ENCODE data around the gene DLG4.

DLG4 gene

DNA sequence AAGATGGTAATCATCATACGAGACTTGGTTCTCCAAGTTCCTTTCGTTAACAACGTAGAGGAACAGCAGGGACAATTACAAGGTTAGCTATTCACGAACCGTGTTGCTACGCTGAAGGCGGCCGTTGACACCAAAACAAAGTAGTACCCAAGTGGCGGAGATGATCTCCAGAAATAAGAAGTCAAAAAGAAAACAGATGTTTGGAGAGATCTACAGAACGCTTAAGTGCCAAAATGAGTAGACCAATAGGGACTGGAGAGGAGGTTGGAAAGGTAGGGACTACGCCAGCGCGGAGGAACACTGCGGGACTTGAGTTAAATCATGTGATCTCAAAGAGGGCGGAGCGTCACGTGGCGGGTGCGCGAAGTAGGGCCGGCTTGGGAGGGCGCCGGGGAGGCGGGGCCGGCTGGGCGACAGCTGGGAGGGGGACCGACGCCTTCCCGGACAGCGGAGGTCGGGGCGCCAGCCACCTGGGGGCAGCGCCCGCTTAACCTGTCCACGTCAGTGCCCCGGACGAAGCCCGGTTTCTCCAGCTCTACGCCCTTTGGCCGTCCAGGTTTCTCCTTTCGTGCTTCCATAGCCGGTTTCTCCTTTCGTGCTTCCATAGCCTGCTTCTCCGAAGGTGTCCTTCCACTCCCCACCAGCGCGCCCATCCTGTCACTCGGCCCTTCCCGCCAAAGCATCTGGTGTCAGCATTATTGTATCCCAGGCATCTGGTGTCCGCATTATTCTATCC is 23.2 kb upstream of the DLG4 start:
- H3K27ac ChIP-seq (replicated peaks; ENCODE audit: low read length): peak overlapping the region; percentile 91
- H3K4me1 ChIP-seq (ENCODE audit: control insufficient read depth in 2 of 2, insufficient read depth in 1 of 2, low read depth in 1 of 2, low read length in 2 of 2): peaks cover 4 to 18% of the 10 kb centered on the region in 2 donors
- H3K9ac ChIP-seq (ENCODE audit: low read depth, low read length, poor library complexity): peak overlapping the region; percentile 37
- peaks cover 30 to 61% of the 10 kb centered on the region in 2 donors for H3K36me3 ChIP-seq (replicated peaks in 1 of 2; ENCODE audit: control insufficient read depth in 2 of 2, insufficient read depth in 2 of 2, low read length in 2 of 2)
- H4K8ac ChIP-seq (ENCODE audit: low read depth, low read length): no peak overlapping the region
- no peak overlapping the region for H3K14ac ChIP-seq (ENCODE audit: low read length)
- no peak overlapping the region for H3K23ac ChIP-seq (ENCODE audit: low read depth, low read length, poor library complexity)
- no peaks in the 10 kb centered on the region for H3K9me3 ChIP-seq (replicated peaks in 1 of 2; ENCODE audit: control insufficient read depth in 2 of 2, insufficient read depth in 1 of 2, low read depth in 1 of 2, low read length in 2 of 2)
- WGBS, 2 donors (ENCODE audit: extremely low coverage in 2 of 2, insufficient read length in 2 of 2, insufficient replicate concordance in 1 of 2): no CpG with 5 or more reads among the region's 49 CpGs
- peak overlapping the region; percentile 84 for H3K18ac ChIP-seq (ENCODE audit: low read length)
- H4K91ac ChIP-seq (ENCODE audit: low read depth, low read length, poor library complexity): no peak overlapping the region
- H3K4ac ChIP-seq (ENCODE audit: low read length): no peak overlapping the region
- H3K4me2 ChIP-seq (ENCODE audit: insufficient read depth, low read length, poor library complexity, severe bottlenecking): peak overlapping the region; percentile 94
- no peaks in the 10 kb centered on the region for H3K27me3 ChIP-seq (ENCODE audit: control insufficient read depth in 3 of 3, insufficient read depth in 3 of 3, low read depth in 1 of 3, low read length in 3 of 3)
- H2BK120ac ChIP-seq (ENCODE audit: low read depth, low read length): no peak overlapping the region
- H2AFZ ChIP-seq (ENCODE audit: low read length): peak overlapping the region; percentile 89
- H2AK5ac ChIP-seq (ENCODE audit: low read depth, low read length): no peak overlapping the region
- no peak overlapping the region for H2BK15ac ChIP-seq (ENCODE audit: low read length)
- no peak overlapping the region for H2BK5ac ChIP-seq (ENCODE audit: low read length)
- H3K79me1 ChIP-seq (ENCODE audit: low read depth, low read length): peaks cover 4% of the 10 kb centered on the region
- no peak overlapping the region for H2BK12ac ChIP-seq (ENCODE audit: low read length)
- peak overlapping the region; percentile 81 to 94 for H3K4me3 ChIP-seq (ENCODE audit: low read length in 2 of 2)
- DNase-seq (ENCODE audit: low spot score): peak; percentile 97

GRCh38 chr17:7241783-7242716 is 22.4 kb upstream of the DLG4 start, which contains the start of gene GABARAP:
Gene GABARAP (minus strand): TSS chr17:7242449. CDS start chr17:7242330, 119 bp downstream.
- Histone ChIP-seq H3K4me1 (ENCODE audit: control insufficient read depth in 2 of 2, insufficient read depth in 1 of 2, low read depth in 1 of 2, low read length in 2 of 2) (peaks cover 7 to 23% of the 10 kb centered on the region in 2 donors), H3K4me2 (ENCODE audit: insufficient read depth, low read length, poor library complexity, severe bottlenecking) (peak within 1 kb of the TSS; percentile 94), H2BK5ac (ENCODE audit: low read length) (peak within 1 kb of the TSS; percentile 85), H3K27ac (replicated peaks; ENCODE audit: low read length) (peak within 1 kb of the TSS; percentile 91), H3K9ac (ENCODE audit: low read depth, low read length, poor library complexity) (peak within 1 kb of the TSS; percentile 97), H3K18ac (ENCODE audit: low read length) (peak within 1 kb of the TSS; percentile 94), H2AK5ac (ENCODE audit: low read depth, low read length) (peak within 1 kb of the TSS; percentile 60), H3K14ac (ENCODE audit: low read length) (no peak within 1 kb of the TSS), H3K79me1 (ENCODE audit: low read depth, low read length) (peaks cover 5% of the 10 kb centered on the region), H2AFZ (ENCODE audit: low read length) (peak within 1 kb of the TSS; percentile 89), H4K91ac (ENCODE audit: low read depth, low read length, poor library complexity) (no peak within 1 kb of the TSS), H3K4me3 (ENCODE audit: low read length in 2 of 2) (peak within 1 kb of the TSS; percentile 90 to 94), H2BK15ac (ENCODE audit: low read length) (peak within 1 kb of the TSS; percentile 47), H3K9me3 (replicated peaks in 1 of 2; ENCODE audit: control insufficient read depth in 2 of 2, insufficient read depth in 1 of 2, low read depth in 1 of 2, low read length in 2 of 2) (no peaks in the 10 kb centered on the region), H3K4ac (ENCODE audit: low read length) (peak within 1 kb of the TSS; percentile 24), H3K27me3 (ENCODE audit: control insufficient read depth in 3 of 3, insufficient read depth in 3 of 3, low read depth in 1 of 3, low read length in 3 of 3) (no peaks in the 10 kb centered on the region), H2BK120ac (ENCODE audit: low read depth, low read length) (no peak within 1 kb of the TSS), H4K8ac (ENCODE audit: low read depth, low read length) (no peak within 1 kb of the TSS), H2BK12ac (ENCODE audit: low read length) (no peak within 1 kb of the TSS), H3K23ac (ENCODE audit: low read depth, low read length, poor library complexity) (peak within 1 kb of the TSS; percentile 40), H3K36me3 (replicated peaks in 1 of 2; ENCODE audit: control insufficient read depth in 2 of 2, insufficient read depth in 2 of 2, low read length in 2 of 2) (peaks cover 34 to 58% of the 10 kb centered on the region in 2 donors)
- no CpG with 5 or more reads among the region's 62 CpGs for WGBS, 2 donors (ENCODE audit: extremely low coverage in 2 of 2, insufficient read length in 2 of 2, insufficient replicate concordance in 1 of 2)
- peak; percentile 95 for DNase-seq (ENCODE audit: low spot score)

DNA sequence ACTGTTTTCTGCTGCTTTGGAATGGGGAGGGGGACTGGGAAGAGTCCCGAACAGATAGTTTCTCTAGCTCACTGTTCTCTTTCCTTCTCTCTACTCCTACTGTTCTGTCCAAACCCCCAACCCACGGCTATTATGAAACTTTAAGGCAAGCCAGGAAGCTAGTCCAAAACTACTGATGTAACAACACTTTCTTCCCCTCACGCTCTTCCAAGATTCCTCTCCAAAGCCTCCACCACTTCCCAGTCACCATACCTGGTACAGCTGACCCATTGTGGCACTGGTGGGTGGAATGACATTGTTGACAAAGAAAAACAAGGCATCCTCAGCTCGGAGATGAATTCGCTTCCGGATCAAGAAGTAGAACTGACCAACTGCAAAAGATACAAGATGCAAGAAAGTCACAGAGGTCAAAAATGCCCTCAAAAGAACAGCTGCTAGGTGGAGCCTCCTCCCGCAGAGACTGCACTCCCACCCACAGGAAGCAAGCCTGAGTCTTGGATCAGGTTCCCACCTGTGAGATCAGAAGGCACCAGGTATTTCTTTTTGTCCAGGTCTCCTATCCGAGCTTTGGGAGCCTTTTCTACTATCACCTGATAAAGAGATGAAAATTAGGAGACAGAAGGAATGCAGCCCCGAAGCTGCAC is 21.6 kb upstream of the DLG4 start:
- Histone ChIP-seq H3K9me3 (replicated peaks in 1 of 2; ENCODE audit: control insufficient read depth in 2 of 2, insufficient read depth in 1 of 2, low read depth in 1 of 2, low read length in 2 of 2) (no peaks in the 10 kb centered on the region), H3K36me3 (replicated peaks in 1 of 2; ENCODE audit: control insufficient read depth in 2 of 2, insufficient read depth in 2 of 2, low read length in 2 of 2) (peaks cover 35 to 58% of the 10 kb centered on the region in 2 donors), H3K18ac (ENCODE audit: low read length) (no peak overlapping the region), H3K79me1 (ENCODE audit: low read depth, low read length) (peaks cover 9% of the 10 kb centered on the region), H3K4ac (ENCODE audit: low read length) (no peak overlapping the region), H4K8ac (ENCODE audit: low read depth, low read length) (no peak overlapping the region), H3K23ac (ENCODE audit: low read depth, low read length, poor library complexity) (no peak overlapping the region), H4K91ac (ENCODE audit: low read depth, low read length, poor library complexity) (no peak overlapping the region), H2AK5ac (ENCODE audit: low read depth, low read length) (no peak overlapping the region), H3K4me2 (ENCODE audit: insufficient read depth, low read length, poor library complexity, severe bottlenecking) (peak overlapping the region; percentile 77), H3K27ac (replicated peaks; ENCODE audit: low read length) (no peak overlapping the region), H2AFZ (ENCODE audit: low read length) (no peak overlapping the region), H3K9ac (ENCODE audit: low read depth, low read length, poor library complexity) (no peak overlapping the region), H2BK5ac (ENCODE audit: low read length) (no peak overlapping the region), H3K14ac (ENCODE audit: low read length) (no peak overlapping the region), H2BK120ac (ENCODE audit: low read depth, low read length) (no peak overlapping the region), H3K27me3 (ENCODE audit: control insufficient read depth in 3 of 3, insufficient read depth in 3 of 3, low read depth in 1 of 3, low read length in 3 of 3) (no peaks in the 10 kb centered on the region), H3K4me3 (ENCODE audit: low read length in 2 of 2) (peak overlapping the region; percentile 90 to 94), H2BK15ac (ENCODE audit: low read length) (no peak overlapping the region), H3K4me1 (ENCODE audit: control insufficient read depth in 2 of 2, insufficient read depth in 1 of 2, low read depth in 1 of 2, low read length in 2 of 2) (peaks cover 7 to 24% of the 10 kb centered on the region in 2 donors), H2BK12ac (ENCODE audit: low read length) (no peak overlapping the region)
- WGBS, 2 donors (ENCODE audit: extremely low coverage in 2 of 2, insufficient read length in 2 of 2, insufficient replicate concordance in 1 of 2): no CpG with 5 or more reads among the region's 9 CpGs
- no peak for DNase-seq (ENCODE audit: low spot score)
